Astrocyte of the cerebellum (primary cell): ENCODE data around the gene STPG4.
A peak's percentile ranks its signal among the peaks of the same experiment; 100 is the strongest.
"Not testable (repeated sequence)": the region's sequence is repeated elsewhere in the genome, so short reads cannot be mapped to it uniquely, and the experiment has no call there.

ENCODE experiments used
- DNase-seq: peaks from one replicate; pipeline ENCODE4 v3.0.0-alpha.2; 2011; ENCODE audit warnings: low read depth
- H3K4me3 ChIP-seq: 2 replicates; pipeline ENCODE4 v1.5.1; 2011; ENCODE audit warnings: mild to moderate bottlenecking, low read depth, low read length, moderate library complexity
- in situ Hi-C: cut with HindIII; loops from 2 replicates; pipeline ENCODE4 v1.10.0; 2017; ENCODE audit warnings: low sequenced_read_pairs
- TF ChIP-seq, protein P1 (sequence below): IDR thresholded peaks from 2 replicates; pipeline ENCODE4 v1.5.1; 2012; ENCODE audit warnings: low read length, low read depth, moderate library complexity, mild to moderate bottlenecking; ENCODE audit errors: missing control alignments

STPG4 gene

DNA sequence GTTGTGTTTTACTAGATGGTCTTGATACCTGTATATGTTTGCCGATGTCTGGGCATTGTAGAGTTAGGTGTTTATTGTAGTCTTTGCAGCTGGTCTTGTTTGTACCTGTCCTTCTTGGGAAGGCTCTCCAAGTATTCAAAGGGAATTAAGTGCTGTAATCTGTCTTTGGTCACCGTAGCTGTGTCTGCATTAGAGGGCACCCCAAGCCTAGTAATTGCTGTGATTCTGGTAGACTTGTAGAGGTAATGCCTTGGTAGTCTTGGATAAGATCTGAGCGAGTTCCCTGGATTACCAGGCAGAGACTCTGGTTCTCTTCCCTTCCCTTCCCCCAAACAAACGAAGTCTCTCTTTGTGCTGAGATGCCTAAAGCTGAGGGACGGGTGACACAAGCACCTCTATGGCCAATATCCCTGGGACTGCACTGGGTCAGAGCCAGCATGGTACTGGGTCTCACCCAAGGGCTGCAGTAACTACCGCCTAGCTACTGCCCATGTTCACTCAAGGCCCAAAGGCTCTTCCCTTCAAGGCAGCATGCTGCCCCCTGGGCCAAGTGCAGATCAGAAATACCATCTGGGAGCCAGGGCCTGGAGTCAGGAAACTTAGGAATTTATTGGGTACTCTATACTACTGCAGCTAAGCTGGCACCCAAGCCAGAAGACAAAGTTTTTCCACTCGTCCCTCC, 27.1 kb downstream of the STPG4 start:
- TF ChIP-seq, protein P1, sequence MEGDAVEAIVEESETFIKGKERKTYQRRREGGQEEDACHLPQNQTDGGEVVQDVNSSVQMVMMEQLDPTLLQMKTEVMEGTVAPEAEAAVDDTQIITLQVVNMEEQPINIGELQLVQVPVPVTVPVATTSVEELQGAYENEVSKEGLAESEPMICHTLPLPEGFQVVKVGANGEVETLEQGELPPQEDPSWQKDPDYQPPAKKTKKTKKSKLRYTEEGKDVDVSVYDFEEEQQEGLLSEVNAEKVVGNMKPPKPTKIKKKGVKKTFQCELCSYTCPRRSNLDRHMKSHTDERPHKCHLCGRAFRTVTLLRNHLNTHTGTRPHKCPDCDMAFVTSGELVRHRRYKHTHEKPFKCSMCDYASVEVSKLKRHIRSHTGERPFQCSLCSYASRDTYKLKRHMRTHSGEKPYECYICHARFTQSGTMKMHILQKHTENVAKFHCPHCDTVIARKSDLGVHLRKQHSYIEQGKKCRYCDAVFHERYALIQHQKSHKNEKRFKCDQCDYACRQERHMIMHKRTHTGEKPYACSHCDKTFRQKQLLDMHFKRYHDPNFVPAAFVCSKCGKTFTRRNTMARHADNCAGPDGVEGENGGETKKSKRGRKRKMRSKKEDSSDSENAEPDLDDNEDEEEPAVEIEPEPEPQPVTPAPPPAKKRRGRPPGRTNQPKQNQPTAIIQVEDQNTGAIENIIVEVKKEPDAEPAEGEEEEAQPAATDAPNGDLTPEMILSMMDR, result no peak
- in situ Hi-C loops, result no loop called here
- H3K4me3 ChIP-seq, result no peak overlapping the region
- DNase-seq, result no peak

DNA sequence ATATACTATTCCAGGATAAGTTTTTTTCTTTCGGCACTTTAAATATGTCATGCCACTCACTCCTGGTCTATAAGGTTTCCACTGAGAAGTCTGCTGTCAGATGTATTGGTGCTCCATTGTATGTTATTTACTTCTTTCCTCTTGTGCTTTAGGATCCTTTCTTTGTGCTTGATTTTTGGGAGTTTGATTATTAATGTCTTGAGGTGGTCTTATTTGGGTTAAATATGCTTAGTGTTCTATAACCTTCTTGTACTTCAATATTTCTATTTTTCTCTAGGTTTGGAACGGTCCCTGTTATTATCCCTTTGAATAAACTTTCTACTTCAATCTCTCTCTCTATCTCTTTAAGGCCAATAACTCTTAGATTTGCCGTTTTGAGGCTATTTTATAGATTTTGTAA, 28.3 kb downstream of the STPG4 start:
- H3K4me3 ChIP-seq, result no peak overlapping the region
- TF ChIP-seq, protein P1, result no peak
- in situ Hi-C loops, result no loop called here
- no peak for DNase-seq

DNA sequence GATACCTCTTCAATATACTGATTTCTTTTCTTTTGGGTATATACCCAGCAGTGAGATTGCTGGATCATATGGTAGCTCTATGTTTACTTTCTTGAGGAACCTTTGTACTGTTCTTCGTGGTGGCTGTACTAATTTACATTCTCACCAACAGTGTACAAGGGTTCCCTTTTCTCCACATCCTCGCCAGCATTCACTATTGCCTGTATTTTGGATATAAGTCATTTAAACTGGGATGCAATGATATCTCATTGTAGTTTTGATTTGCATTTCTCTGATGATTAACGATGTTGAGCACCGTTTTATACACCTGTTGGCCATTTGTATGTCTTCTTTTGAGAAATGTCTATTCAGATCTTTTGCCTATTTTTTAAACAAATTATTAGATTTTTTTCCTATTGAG, 30.4 kb downstream of the STPG4 start:
- in situ Hi-C loops, DNase-seq, H3K4me3 ChIP-seq: not testable (repeated sequence)

DNA sequence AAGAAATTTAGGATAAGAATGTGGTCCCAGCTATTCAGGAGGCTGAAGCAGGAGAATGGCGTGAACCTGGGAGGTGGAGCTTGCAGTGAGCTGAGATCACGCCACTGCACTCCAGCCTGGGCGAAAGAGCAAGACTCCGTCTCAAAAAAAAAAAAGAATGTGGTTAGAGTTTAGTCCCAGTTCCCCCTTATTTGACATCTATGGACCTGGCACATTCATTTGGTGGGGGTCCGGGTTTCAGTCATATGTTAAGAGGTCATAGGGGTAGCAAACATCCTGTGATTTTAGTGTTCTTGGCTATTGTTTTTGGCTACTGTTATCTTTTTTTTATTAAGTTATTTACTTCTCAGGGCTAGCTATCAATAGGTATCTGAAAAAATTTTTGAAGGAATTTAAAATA, 34.7 kb downstream of the STPG4 start:
- in situ Hi-C loops, DNase-seq, H3K4me3 ChIP-seq: not testable (repeated sequence)

DNA sequence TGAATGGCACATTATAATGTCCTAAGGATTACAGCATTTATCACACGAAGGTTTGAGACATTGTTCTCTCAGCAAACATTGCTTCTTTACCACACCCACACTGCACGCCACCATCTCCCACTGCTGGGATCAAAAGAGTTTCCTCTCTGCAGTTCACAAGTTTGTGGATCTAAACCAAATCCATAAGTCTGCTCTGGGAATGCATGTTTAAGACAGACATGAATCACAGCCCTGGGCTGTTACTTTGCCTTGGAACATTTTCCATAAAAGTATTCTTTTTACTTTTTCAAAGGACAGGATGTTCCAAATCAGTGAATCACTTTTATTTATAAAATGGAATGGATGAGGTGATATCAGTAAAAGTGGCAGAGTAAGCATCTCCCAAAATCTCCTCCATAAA, 36.1 kb downstream of the STPG4 start:
- in situ Hi-C loops, result no loop called here

DNA sequence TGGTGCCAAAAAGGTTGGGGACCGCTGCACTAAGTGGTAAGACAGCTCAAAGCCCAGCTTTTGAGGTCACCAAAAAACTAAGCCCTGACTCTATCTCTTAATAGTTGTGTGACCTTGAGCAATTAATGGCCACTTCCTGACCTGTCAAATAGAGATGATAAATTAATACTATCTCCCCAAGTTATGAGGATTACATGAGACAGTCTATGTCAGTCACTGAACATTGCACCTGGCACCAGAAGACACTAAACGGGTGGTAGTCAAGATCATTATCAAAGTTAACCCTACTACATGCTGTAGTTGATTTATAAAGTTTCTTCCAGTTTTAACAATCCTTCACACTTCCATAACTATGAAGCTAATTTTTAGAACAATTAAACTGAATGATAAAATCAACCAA, 36.5 kb downstream of the STPG4 start:
- H3K4me3 ChIP-seq, result no peak overlapping the region
- no peak for DNase-seq
- in situ Hi-C loops, result no loop called here
- TF ChIP-seq, protein P1, result no peak

More for the DNA sequence above, 36.1 kb downstream of the STPG4 start:
- TF ChIP-seq, protein P1, result no peak
- no peak overlapping the region for H3K4me3 ChIP-seq
- peak; percentile 49 for DNase-seq

DNA sequence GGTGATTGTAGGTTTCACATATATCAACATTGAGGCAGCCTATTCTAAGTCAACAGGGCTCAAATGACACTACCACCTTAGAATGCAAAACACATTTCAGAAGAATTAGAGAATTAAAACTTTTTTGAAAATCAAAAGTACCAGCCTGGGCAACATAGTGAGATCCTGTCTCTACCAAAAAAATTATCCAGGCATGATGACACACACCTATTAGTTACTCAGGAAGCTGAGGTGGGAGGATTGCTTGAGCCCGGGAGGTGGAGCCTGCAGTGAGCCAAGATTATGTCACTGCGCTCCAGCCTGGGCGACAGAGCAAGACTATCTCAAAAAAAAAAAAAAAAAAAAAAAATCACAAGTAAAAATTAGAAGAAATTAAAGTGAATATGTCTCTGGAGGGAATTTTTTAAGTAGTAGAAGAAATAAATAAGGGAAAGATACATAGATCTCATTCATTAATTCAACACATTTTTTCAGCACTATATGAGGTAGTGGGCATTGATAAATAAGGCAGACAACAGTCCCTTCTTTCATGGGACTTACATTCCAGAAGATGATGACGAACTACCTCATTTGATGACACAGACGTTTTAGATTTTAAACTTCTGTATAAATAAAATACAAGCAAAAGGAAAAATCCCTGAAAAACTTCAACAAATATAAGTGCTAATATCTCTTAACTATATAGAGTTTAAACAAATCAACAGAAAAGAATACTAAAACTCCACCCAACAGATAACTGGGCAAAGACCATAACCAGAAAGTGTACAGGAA, 42.3 kb downstream of the STPG4 start:
- no peak overlapping the region for H3K4me3 ChIP-seq
- in situ Hi-C loops, result no loop called here
- TF ChIP-seq, protein P1, result no peak
- no peak for DNase-seq
